GM12892 (cell line): ENCODE measurements around the gene NAV3.

Experiments
- POLR2A ChIP-seq: IDR thresholded peaks from 2 replicates; pipeline ENCODE4 v1.6.1; 2011; ENCODE audit warnings: low read depth, low read length, control low read depth
- POLR2AphosphoS5 ChIP-seq: IDR thresholded peaks from 2 replicates; pipeline ENCODE4 v1.6.1; 2011; ENCODE audit warnings: low read depth, low read length, control low read depth

DNA sequence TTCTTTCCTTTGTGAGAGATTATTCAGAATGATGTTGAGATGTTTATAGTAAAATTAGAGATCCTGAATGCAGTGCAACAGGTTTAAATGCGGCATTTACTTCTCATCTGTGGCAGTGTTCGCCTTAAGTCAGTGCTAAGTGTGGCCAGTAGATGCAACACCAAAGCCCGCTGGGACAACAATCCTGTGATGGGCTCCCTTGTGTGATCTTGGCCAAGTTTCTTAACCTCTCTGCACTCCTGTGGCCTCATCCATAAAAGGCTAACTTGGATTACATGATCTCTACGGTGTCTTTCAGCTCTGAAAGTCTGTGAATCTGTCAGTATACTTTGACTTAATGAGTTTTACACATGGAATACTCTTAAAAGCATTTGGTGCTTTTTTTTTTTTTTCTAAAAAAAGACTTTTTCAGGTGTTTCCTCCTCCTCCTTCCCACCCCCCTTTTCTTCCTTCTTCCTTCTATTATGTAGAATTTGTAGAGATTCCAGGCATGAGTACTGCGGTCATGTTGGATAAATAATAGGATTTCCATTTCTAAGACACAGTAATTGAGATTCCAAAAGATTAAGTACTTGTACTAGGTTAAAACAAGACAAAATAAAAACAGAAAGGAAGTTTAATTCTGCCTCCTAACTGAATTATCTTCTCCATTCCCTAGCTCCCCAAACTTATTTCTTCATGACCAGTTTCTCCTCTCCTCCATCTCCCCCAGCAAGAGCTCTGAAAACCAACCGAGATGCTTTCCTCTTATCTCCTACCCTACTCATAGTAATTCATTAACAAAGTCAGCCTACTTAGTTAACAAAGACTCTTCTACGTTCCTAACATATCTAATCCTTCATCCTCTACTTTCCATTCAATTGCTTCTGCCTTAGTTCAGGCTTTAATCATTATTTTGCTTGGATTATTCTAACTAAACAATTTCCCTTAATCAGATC, 42.2 kb upstream of the NAV3 start:
- TF ChIP-seq POLR2AphosphoS5 (no peak), POLR2A (no peak)
